Measurements from ENCODE around the gene ANKRD26. TPM values are rescaled to one million over a fixed set of nuclear protein-coding genes. Genes with fewer than 3 reads are reported as not detected.

The ANKRD26 gene
- total RNA-seq, 1 experiment from 2014 or later: 10.2 TPM

DNA sequence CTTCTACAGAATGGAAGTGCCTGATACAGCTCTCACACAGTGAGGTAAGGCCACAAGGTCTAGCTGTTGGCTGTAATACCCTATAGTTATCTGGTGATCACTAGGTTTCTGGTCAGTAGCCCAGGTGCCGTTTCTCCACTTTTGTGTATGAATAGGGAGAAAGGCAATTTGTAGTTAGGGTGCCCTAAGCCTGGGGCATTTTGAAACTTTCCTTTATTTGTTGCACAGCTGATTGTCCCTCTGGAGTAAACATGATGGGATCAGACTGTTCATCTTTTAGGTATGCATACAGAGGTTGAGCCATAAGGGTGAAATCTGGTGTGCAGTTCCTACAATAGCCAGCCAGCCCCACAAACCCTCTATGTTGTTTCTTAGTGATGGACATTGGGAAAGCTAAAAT lies 112.4 kb downstream of the ANKRD26 start:
- no TSS peak for BruUV-seq (replicated peaks)

DNA sequence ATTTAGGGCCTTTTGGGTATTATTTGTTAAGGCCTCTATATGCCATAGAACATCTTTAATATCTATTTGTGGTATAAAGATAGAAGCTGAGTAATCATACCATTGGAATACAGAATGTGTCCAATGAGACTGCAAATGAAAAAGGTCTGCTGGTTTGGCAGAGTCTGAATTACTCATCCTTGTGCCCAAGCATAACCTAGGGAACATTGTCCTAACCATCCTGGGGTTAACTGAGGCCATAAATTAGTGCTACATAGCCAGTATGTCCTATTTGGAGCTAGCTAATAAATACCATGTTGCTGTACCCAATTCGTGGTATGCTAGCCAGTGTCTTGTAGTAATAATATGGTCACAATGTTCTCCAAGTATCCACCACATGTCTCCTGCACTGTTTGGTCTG lies 117.1 kb downstream of the ANKRD26 start:
- no peak overlapping the region for H3K27ac Mint-ChIP-seq (ENCODE audit: unreplicated experiment)

More for the DNA sequence above, 112.4 kb downstream of the ANKRD26 start:
- CTCF ChIA-PET: no interaction called here
- H3K9me3 Mint-ChIP-seq (ENCODE audit: low read depth, unreplicated experiment): no peaks in the 10 kb centered on the region
- TF ChIP-seq, protein P1, sequence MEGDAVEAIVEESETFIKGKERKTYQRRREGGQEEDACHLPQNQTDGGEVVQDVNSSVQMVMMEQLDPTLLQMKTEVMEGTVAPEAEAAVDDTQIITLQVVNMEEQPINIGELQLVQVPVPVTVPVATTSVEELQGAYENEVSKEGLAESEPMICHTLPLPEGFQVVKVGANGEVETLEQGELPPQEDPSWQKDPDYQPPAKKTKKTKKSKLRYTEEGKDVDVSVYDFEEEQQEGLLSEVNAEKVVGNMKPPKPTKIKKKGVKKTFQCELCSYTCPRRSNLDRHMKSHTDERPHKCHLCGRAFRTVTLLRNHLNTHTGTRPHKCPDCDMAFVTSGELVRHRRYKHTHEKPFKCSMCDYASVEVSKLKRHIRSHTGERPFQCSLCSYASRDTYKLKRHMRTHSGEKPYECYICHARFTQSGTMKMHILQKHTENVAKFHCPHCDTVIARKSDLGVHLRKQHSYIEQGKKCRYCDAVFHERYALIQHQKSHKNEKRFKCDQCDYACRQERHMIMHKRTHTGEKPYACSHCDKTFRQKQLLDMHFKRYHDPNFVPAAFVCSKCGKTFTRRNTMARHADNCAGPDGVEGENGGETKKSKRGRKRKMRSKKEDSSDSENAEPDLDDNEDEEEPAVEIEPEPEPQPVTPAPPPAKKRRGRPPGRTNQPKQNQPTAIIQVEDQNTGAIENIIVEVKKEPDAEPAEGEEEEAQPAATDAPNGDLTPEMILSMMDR (IDR thresholded peaks at IDR 0.05; ENCODE audit: unreplicated experiment): no peak
- DNase-seq: no peak
- no peak overlapping the region for H3K4me3 Mint-ChIP-seq (ENCODE audit: low read depth, unreplicated experiment)
- no peaks in the 10 kb centered on the region for H3K4me1 Mint-ChIP-seq (ENCODE audit: low read depth, unreplicated experiment)
- intact Hi-C loops (cut with micrococcal nuclease; ENCODE audit: unreplicated experiment): no loop called here
- no peaks in the 10 kb centered on the region for H3K36me3 Mint-ChIP-seq (ENCODE audit: insufficient read depth, unreplicated experiment)
- H3K27ac Mint-ChIP-seq (ENCODE audit: unreplicated experiment): no peak overlapping the region
- H3K27me3 Mint-ChIP-seq (ENCODE audit: unreplicated experiment): no peaks in the 10 kb centered on the region

DNA sequence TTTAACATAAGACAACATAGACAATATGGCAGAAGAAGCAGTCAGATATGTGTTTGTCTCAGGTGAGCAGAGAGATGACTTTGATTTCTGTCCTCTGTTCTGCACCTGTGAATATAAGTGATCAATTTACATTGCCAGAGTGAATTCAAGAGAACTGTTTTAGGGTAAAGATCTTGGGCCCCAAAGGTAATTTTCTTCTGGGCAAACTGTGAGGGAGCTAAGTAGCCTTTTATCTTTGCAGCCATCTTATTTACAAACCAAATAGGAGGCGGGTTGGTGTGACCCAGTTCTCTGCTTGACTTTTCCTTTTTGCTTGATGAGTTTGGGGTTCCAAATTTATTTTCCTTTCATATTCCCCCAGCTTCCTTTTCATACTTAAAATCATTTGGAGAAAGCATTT lies 118.2 kb downstream of the ANKRD26 start:
- no peak overlapping the region for H3K4me3 Mint-ChIP-seq (ENCODE audit: low read depth, unreplicated experiment)
- no peak overlapping the region for H3K27ac Mint-ChIP-seq (ENCODE audit: unreplicated experiment)
- DNase-seq: no peak
- H3K27me3 Mint-ChIP-seq (ENCODE audit: unreplicated experiment): no peaks in the 10 kb centered on the region
- H3K36me3 Mint-ChIP-seq (ENCODE audit: insufficient read depth, unreplicated experiment): no peaks in the 10 kb centered on the region
- TF ChIP-seq, protein P1 (IDR thresholded peaks at IDR 0.05; ENCODE audit: unreplicated experiment): no peak
- intact Hi-C loops (cut with micrococcal nuclease; ENCODE audit: unreplicated experiment): no loop called here
- CTCF ChIA-PET: no interaction called here
- H3K4me1 Mint-ChIP-seq (ENCODE audit: low read depth, unreplicated experiment): no peaks in the 10 kb centered on the region
- no peaks in the 10 kb centered on the region for H3K9me3 Mint-ChIP-seq (ENCODE audit: low read depth, unreplicated experiment)
- BruUV-seq (replicated peaks): no TSS peak

More for the DNA sequence above, 117.1 kb downstream of the ANKRD26 start:
- Mint-ChIP-seq H3K4me3 (ENCODE audit: low read depth, unreplicated experiment) (no peak overlapping the region), H3K27me3 (ENCODE audit: unreplicated experiment) (no peaks in the 10 kb centered on the region), H3K36me3 (ENCODE audit: insufficient read depth, unreplicated experiment) (no peaks in the 10 kb centered on the region), H3K4me1 (ENCODE audit: low read depth, unreplicated experiment) (no peaks in the 10 kb centered on the region), H3K9me3 (ENCODE audit: low read depth, unreplicated experiment) (no peaks in the 10 kb centered on the region)
- CTCF ChIA-PET: no interaction called here
- intact Hi-C loops (cut with micrococcal nuclease; ENCODE audit: unreplicated experiment): no loop called here
- BruUV-seq (replicated peaks): no TSS peak
- TF ChIP-seq, protein P1 (IDR thresholded peaks at IDR 0.05; ENCODE audit: unreplicated experiment): no peak
- no peak for DNase-seq

DNA sequence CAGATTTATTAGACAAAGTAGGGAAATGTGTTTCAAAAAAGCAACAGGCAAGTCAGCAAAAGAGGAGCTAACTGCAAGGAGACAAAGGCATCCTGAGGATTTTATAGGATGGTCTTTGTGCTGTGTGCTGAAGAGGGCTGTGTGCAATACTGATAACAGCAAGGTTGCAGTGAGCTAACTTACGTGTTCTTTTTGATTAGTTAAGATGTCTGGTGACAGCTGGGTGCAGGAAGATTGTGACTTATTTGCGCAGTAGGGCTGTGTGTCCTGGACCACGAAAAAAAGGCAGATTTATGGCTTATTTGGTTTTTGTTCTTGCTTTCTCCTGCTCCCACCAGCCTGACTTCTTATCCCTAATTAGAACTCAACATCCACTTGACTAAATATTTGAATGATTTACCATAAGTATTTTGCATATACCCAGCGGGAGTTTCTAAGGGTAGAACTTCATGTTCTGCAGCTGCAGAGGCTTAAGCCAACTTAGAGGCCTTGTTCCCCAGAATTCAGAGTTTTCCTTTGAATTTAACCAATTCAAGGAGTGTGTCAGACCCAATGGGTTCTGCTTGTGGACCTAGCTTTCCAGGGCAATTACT lies 119.0 kb downstream of the ANKRD26 start:
- H3K27ac Mint-ChIP-seq (ENCODE audit: unreplicated experiment): no peak overlapping the region
- no peaks in the 10 kb centered on the region for H3K4me1 Mint-ChIP-seq (ENCODE audit: low read depth, unreplicated experiment)
- TF ChIP-seq, protein P1 (IDR thresholded peaks at IDR 0.05; ENCODE audit: unreplicated experiment): no peak
- no peak overlapping the region for H3K4me3 Mint-ChIP-seq (ENCODE audit: low read depth, unreplicated experiment)
- no peaks in the 10 kb centered on the region for H3K36me3 Mint-ChIP-seq (ENCODE audit: insufficient read depth, unreplicated experiment)
- no peak for DNase-seq
- H3K27me3 Mint-ChIP-seq (ENCODE audit: unreplicated experiment): no peaks in the 10 kb centered on the region
- intact Hi-C loops (cut with micrococcal nuclease; ENCODE audit: unreplicated experiment): no loop called here
- CTCF ChIA-PET: no interaction called here
- no TSS peak for BruUV-seq (replicated peaks)
- H3K9me3 Mint-ChIP-seq (ENCODE audit: low read depth, unreplicated experiment): no peaks in the 10 kb centered on the region
